ENCODE results near the gene ZNF765. TPM values are rescaled to one million over a fixed set of nuclear protein-coding genes. Genes with fewer than 3 reads are reported as not detected.
A peak's percentile ranks its signal among the peaks of the same experiment; 100 is the strongest.
"Not testable (repeated sequence)": the region's sequence is repeated elsewhere in the genome, so short reads cannot be mapped to it uniquely, and the experiment has no call there.

Gene ZNF765
- total RNA-seq, 1 experiment from 2014 or later = 6.9 TPM

- Histone ChIP-seq H3K27me3 (no peaks in the 10 kb centered on the region), H3K4me3 (no peak overlapping the region), H3K9me3 (peaks cover 4% of the 10 kb centered on the region; the same call in 1 of the 2 replicates), H3K36me3 (peaks cover 30% of the 10 kb centered on the region)
- DNase-seq = no peak
Measured at GRCh38 chr19:53396525-53396868, 1.5 kb downstream of the ZNF765 start.

- H3K27me3 ChIP-seq, DNase-seq, H3K4me3 ChIP-seq, H3K9me3 ChIP-seq: not testable (repeated sequence)
- peaks cover 43% of the 10 kb centered on the region for H3K36me3 ChIP-seq
Measured at GRCh38 chr19:53397918-53398317, 3.0 kb downstream of the ZNF765 start.

- Histone ChIP-seq H3K4me3 (no peak overlapping the region), H3K36me3 (peaks cover 59% of the 10 kb centered on the region), H3K9me3 (peaks cover 46% of the 10 kb centered on the region), H3K27me3 (no peaks in the 10 kb centered on the region)
- no peak for DNase-seq
Measured at GRCh38 chr19:53409505-53410204, 14.7 kb downstream of the ZNF765 start.

GRCh38 chr19:53420520-53421315 lies 25.8 kb downstream of the ZNF765 start:
- not testable (repeated sequence) for H3K36me3 ChIP-seq, H3K9me3 ChIP-seq, H3K27me3 ChIP-seq, H3K4me3 ChIP-seq, DNase-seq

GRCh38 chr19:53422551-53422950 lies 27.6 kb downstream of the ZNF765 start:
- Histone ChIP-seq H3K4me3 (no peak overlapping the region), H3K27me3 (no peaks in the 10 kb centered on the region), H3K9me3 (no peaks in the 10 kb centered on the region), H3K36me3 (no peaks in the 10 kb centered on the region)
- no peak for DNase-seq

- H3K9me3 ChIP-seq, H3K4me3 ChIP-seq, DNase-seq, H3K27me3 ChIP-seq, H3K36me3 ChIP-seq: not testable (repeated sequence)
Measured at GRCh38 chr19:53423074-53423473, 28.1 kb downstream of the ZNF765 start.

GRCh38 chr19:53423680-53424079 lies 28.7 kb downstream of the ZNF765 start:
- H3K36me3 ChIP-seq, H3K9me3 ChIP-seq, H3K4me3 ChIP-seq, H3K27me3 ChIP-seq: not testable (repeated sequence)
- peak; percentile 24 for DNase-seq

GRCh38 chr19:53424968-53425597 lies 30.1 kb downstream of the ZNF765 start:
- DNase-seq = peak; percentile 48
- Histone ChIP-seq H3K27me3 (no peaks in the 10 kb centered on the region), H3K4me3 (no peak overlapping the region), H3K9me3 (no peaks in the 10 kb centered on the region), H3K36me3 (no peaks in the 10 kb centered on the region)

- peak within 1 kb of the TSS; percentile 76 for H3K4me3 ChIP-seq
- DNase-seq = peak; percentile 90
- H3K9me3 ChIP-seq = 0 out of 2 replicates have a peak, but pooled peaks cover 2% of the 10 kb centered on the region
- no peaks in the 10 kb centered on the region for H3K27me3 ChIP-seq
- peaks cover 26% of the 10 kb centered on the region for H3K36me3 ChIP-seq
Measured at GRCh38 chr19:53431399-53432087, 36.6 kb downstream of the ZNF765 start, which contains the start of gene ZNF761. TSS of gene ZNF761 (plus strand) at chr19:53431984. CDS start at chr19:53447269, 15,285 bp downstream.

- H3K36me3 ChIP-seq = peaks cover 27% of the 10 kb centered on the region
- peak overlapping the region; percentile 76 for H3K4me3 ChIP-seq
- H3K27me3 ChIP-seq = no peaks in the 10 kb centered on the region
- DNase-seq = peak; percentile 36
- 0 out of 2 replicates have a peak, but pooled peaks cover 2% of the 10 kb centered on the region for H3K9me3 ChIP-seq
Measured at GRCh38 chr19:53432088-53432661, 37.2 kb downstream of the ZNF765 start.

GRCh38 chr19:53443809-53444208 lies 48.9 kb downstream of the ZNF765 start:
- not testable (repeated sequence) for H3K9me3 ChIP-seq, H3K4me3 ChIP-seq, DNase-seq, H3K27me3 ChIP-seq
- H3K36me3 ChIP-seq = peaks cover 64% of the 10 kb centered on the region

GRCh38 chr19:53447196-53447595 lies 52.2 kb downstream of the ZNF765 start:
- H3K27me3 ChIP-seq, H3K9me3 ChIP-seq, H3K4me3 ChIP-seq, DNase-seq: not testable (repeated sequence)
- peaks cover 72% of the 10 kb centered on the region for H3K36me3 ChIP-seq

- Histone ChIP-seq H3K4me3 (no peak overlapping the region), H3K9me3 (peaks cover 26% of the 10 kb centered on the region), H3K27me3 (no peaks in the 10 kb centered on the region), H3K36me3 (peaks cover 65% of the 10 kb centered on the region)
- DNase-seq = no peak
Measured at GRCh38 chr19:53455828-53456227, 60.9 kb downstream of the ZNF765 start.

GRCh38 chr19:53460131-53460721 lies 65.3 kb downstream of the ZNF765 start:
- H3K9me3 ChIP-seq = peaks cover 21% of the 10 kb centered on the region
- H3K36me3 ChIP-seq = peaks cover 25% of the 10 kb centered on the region
- H3K27me3 ChIP-seq, H3K4me3 ChIP-seq, DNase-seq: not testable (repeated sequence)

GRCh38 chr19:53461866-53462265 lies 66.9 kb downstream of the ZNF765 start:
- Histone ChIP-seq H3K4me3 (no peak overlapping the region), H3K9me3 (peaks cover 17% of the 10 kb centered on the region), H3K36me3 (peaks cover 12% of the 10 kb centered on the region), H3K27me3 (no peaks in the 10 kb centered on the region)
- DNase-seq = no peak

- peaks cover 4% of the 10 kb centered on the region for H3K36me3 ChIP-seq
- H3K9me3 ChIP-seq = peaks cover 8% of the 10 kb centered on the region
- H3K4me3 ChIP-seq = no peak overlapping the region
- no peaks in the 10 kb centered on the region for H3K27me3 ChIP-seq
- no peak for DNase-seq
Measured at GRCh38 chr19:53462861-53463260, 67.9 kb downstream of the ZNF765 start.
